NOMO-1 (cell line): ENCODE data around the gene DMBT1.
A peak's percentile ranks its signal among the peaks of the same experiment; 100 is the strongest.

Source experiments
- DNase-seq, 2 experiments: peaks; one replicate each; lab custom pipeline; 2025; ENCODE audit not compliant: unreplicated experiment in 2 of 2; lab: John Stamatoyannopoulos, UW

DMBT1 gene

GRCh38 chr10:122560279-122560804 is at the start of gene DMBT1:
DMBT1 (plus strand) TSS chr10:122560754; CDS start chr10:122560771, 17 bp downstream.
- no peak for DNase-seq

- DNase-seq, result no peak
Measured at GRCh38 chr10:122513053-122513452, 47.5 kb upstream of the DMBT1 start.

GRCh38 chr10:122514045-122514840 is 46.3 kb upstream of the DMBT1 start:
- no peak for DNase-seq

GRCh38 chr10:122515022-122515424 is 45.5 kb upstream of the DMBT1 start:
- no peak for DNase-seq

GRCh38 chr10:122515588-122516231 is 44.8 kb upstream of the DMBT1 start:
- DNase-seq, result no peak

- DNase-seq, result no peak
Measured at GRCh38 chr10:122516734-122517133, 43.8 kb upstream of the DMBT1 start.

GRCh38 chr10:122519144-122519543 is 41.4 kb upstream of the DMBT1 start:
- no peak for DNase-seq

- no peak for DNase-seq
Measured at GRCh38 chr10:122519873-122520272, 40.7 kb upstream of the DMBT1 start.

GRCh38 chr10:122521011-122521410 is 39.5 kb upstream of the DMBT1 start:
- DNase-seq, result no peak

- no peak for DNase-seq
Measured at GRCh38 chr10:122524811-122525210, 35.7 kb upstream of the DMBT1 start.

- no peak for DNase-seq
Measured at GRCh38 chr10:122525788-122526187, 34.8 kb upstream of the DMBT1 start.

GRCh38 chr10:122526892-122527291 is 33.7 kb upstream of the DMBT1 start:
- no peak for DNase-seq

- no peak for DNase-seq
Measured at GRCh38 chr10:122530177-122530576, 30.4 kb upstream of the DMBT1 start.

GRCh38 chr10:122531261-122531660 is 29.3 kb upstream of the DMBT1 start:
- no peak for DNase-seq

GRCh38 chr10:122531939-122532338 is 28.6 kb upstream of the DMBT1 start:
- DNase-seq, result no peak

- DNase-seq, result no peak
Measured at GRCh38 chr10:122532601-122533296, 27.8 kb upstream of the DMBT1 start.

- no peak for DNase-seq
Measured at GRCh38 chr10:122537545-122537944, 23.0 kb upstream of the DMBT1 start.

- DNase-seq, result peak; percentile 30 to 54
Measured at GRCh38 chr10:122541541-122542002, 19.0 kb upstream of the DMBT1 start.

GRCh38 chr10:122543676-122544445 is 16.7 kb upstream of the DMBT1 start:
- no peak for DNase-seq

GRCh38 chr10:122544493-122544892 is 16.1 kb upstream of the DMBT1 start:
- no peak for DNase-seq

- DNase-seq, result no peak
Measured at GRCh38 chr10:122546242-122546641, 14.3 kb upstream of the DMBT1 start.
